NCI-H187 treated with DMSO at 0.1 percent for 48 hours (cell line): ENCODE measurements around the gene LRP5.
"Not testable (repeated sequence)": the region's sequence is repeated elsewhere in the genome, so short reads cannot be mapped to it uniquely, and the experiment has no call there.

Experiments
- DNase-seq: peaks from one replicate; lab custom pipeline; 2025; lab: John Stamatoyannopoulos, UW

Gene LRP5

GRCh38 chr11:68329536-68329935, 17.1 kb downstream of the LRP5 start:
- DNase-seq = no peak

GRCh38 chr11:68329978-68330699, 17.7 kb downstream of the LRP5 start:
- DNase-seq = no peak

GRCh38 chr11:68330700-68331337, 18.4 kb downstream of the LRP5 start:
- DNase-seq = no peak

GRCh38 chr11:68331338-68331947, 19.1 kb downstream of the LRP5 start:
- no peak for DNase-seq

- DNase-seq = no peak
Observed at GRCh38 chr11:68332186-68332585, 19.8 kb downstream of the LRP5 start.

- no peak for DNase-seq
Observed at GRCh38 chr11:68333173-68333572, 20.8 kb downstream of the LRP5 start.

GRCh38 chr11:68334923-68335322, 22.5 kb downstream of the LRP5 start:
- DNase-seq = no peak

GRCh38 chr11:68335683-68336082, 23.3 kb downstream of the LRP5 start:
- DNase-seq = no peak

- DNase-seq = no peak
Observed at GRCh38 chr11:68336716-68337115, 24.3 kb downstream of the LRP5 start.

GRCh38 chr11:68337399-68337835, 25.0 kb downstream of the LRP5 start:
- DNase-seq = no peak

- DNase-seq = no peak
Observed at GRCh38 chr11:68338051-68338780, 25.8 kb downstream of the LRP5 start.

GRCh38 chr11:68340003-68340767, 27.8 kb downstream of the LRP5 start:
- no peak for DNase-seq

- no peak for DNase-seq
Observed at GRCh38 chr11:68340784-68341556, 28.6 kb downstream of the LRP5 start.

- DNase-seq = no peak
Observed at GRCh38 chr11:68341557-68342458, 29.4 kb downstream of the LRP5 start.

- DNase-seq = no peak
Observed at GRCh38 chr11:68342459-68343158, 30.2 kb downstream of the LRP5 start.

GRCh38 chr11:68343761-68344256, 31.4 kb downstream of the LRP5 start:
- no peak for DNase-seq

- not testable (repeated sequence) for DNase-seq
Observed at GRCh38 chr11:68344821-68345220, 32.4 kb downstream of the LRP5 start.

GRCh38 chr11:68345776-68346461, 33.5 kb downstream of the LRP5 start:
- DNase-seq = no peak

- no peak for DNase-seq
Observed at GRCh38 chr11:68346462-68346790, 34.0 kb downstream of the LRP5 start.
